CD4-positive, alpha-beta T cell treated with Interleukin-4 for 4 hours (primary cell): ENCODE data around the gene PCDHGA4.
"Not testable (repeated sequence)": the region's sequence is repeated elsewhere in the genome, so short reads cannot be mapped to it uniquely, and the experiment has no call there.

ENCODE experiments used
- DNase-seq: peaks from one replicate; pipeline ENCODE4 v3.0.0-alpha.2; 2020

PCDHGA4 gene

GRCh38 chr5:141354900-141355469 is at the start of gene PCDHGA4:
Gene PCDHGA4, plus strand, starts transcription at chr5:141355021. Its CDS starts 87 bp downstream, at chr5:141355108.
- DNase-seq, result no peak

DNA sequence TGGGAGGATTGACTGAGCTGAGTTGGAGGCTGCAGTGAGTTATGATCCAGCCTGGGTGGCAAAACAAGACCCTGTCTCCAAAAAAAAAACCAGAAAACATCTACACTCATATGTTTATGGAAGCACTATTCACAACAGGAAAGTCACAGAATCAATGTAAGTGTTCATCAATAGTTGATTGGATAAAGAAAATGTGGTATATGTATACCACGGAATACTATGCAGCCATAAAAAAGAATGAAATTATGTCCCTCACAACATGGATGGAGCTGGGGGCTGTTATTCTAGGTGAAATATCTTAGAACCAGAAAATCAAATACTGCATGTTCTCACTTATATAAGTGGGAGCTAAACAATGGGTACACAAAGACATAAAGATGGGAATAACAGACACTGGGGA is 48.2 kb upstream of the PCDHGA4 start:
- no peak for DNase-seq

GRCh38 chr5:141313711-141314110 is 41.1 kb upstream of the PCDHGA4 start:
- DNase-seq, result no peak

DNA sequence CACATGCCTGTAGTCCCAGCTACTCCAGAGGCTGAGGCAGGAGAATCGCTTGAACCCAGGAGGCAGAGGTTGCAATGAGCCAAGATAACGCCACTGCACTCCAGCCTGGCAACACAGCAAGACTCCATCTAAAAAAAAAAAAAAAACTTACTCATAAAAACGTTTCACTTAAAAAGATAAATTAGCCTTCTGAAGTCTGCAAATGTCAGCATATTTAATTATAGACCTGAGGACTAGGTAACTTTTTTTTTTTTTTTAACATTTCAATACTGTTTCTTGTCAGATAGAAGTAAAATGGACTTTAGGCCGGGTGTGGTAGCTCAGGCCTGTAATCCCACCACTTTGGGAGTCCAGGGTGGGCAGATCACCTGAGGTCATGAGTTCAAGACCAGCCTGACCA is 37.9 kb upstream of the PCDHGA4 start:
- not testable (repeated sequence) for DNase-seq

DNA sequence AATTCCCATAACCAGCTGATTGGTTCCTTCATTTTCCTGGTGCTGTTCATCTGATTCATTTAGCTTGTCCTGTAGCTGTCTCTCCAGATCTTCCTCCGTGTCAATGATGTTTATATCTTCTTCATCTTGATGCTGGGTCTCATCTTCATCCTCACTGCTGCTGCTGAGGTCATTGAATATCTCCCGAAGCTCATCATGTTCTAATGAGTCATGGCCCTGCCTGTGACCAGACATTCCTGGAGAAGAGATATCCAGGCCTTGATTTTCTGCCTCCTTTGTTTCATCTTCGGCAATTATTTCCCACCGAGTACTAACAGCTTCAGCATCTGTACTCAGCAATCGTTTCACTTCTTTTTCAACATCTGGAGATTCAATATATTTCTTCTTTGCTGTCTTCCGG is 35.6 kb upstream of the PCDHGA4 start:
- no peak for DNase-seq

DNA sequence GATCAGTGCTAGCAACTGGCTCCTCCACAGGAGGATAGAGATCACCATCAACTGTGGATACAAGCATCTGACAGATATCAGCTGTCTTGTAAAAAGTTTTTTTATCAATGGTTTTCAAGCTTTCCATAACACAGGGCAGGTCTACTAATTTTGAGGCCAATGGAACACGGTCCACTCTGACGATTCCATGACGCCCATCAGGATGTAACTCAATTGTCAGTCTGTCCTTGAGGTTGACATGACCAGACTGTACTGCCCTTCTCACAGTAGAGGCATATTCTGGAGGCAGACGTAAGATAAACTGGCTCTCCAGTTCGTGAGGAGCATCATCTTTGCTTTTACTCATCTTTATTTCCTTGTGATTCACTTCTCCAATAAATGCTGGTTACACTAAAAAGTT is 35.1 kb upstream of the PCDHGA4 start:
- DNase-seq, result no peak

DNA sequence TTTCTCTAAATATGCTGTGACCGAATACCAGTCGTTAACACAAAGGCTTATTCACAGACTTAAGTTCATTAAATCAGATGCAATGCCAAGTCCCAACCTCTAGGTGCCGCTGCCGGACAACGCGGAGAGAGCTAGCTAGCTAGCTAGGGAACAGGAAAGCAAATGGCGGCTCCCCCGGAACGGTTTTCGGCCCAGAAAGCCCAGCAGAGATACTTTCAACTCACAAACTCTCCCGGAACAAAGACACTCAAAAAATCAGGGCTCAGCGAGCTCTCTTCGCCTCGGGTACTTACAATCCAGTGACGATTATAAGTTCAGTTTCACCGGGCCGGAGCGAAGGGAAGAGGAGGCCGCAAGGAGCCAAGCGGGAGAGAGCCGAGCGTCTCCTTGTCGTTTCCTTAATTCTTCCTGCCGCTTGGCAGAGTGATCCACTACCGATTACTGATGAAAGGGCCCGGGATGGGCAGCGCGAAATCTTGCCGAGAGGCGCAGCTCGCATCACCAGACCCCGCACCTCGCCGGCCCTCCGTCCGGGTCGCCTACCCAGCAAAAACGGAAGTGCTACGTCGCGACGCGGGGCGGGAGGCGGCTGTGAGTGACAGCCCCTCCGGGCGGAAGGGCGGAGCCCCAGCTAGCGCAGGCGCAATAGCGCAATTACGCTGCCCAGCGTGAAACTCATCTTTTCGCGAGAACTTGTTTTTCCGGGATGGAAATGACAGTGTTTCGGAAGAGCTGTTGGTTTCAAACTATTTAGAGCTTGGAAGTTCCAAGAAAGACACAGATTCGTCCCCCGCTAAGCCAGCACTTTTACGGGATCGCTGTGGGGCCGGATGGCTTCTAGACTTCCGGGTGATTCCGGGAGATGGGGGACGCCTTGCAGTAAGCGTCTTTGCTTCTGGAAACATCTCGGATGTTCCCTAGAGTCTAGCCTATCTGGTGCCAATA is 34.3 kb upstream of the PCDHGA4 start, which contains the start of gene TAF7:
Gene TAF7, minus strand, starts transcription at position 560 of the 945 bp plus-strand sequence. CDS start 740 bp downstream, outside the sequence.
- peak; percentile 92 for DNase-seq

DNA sequence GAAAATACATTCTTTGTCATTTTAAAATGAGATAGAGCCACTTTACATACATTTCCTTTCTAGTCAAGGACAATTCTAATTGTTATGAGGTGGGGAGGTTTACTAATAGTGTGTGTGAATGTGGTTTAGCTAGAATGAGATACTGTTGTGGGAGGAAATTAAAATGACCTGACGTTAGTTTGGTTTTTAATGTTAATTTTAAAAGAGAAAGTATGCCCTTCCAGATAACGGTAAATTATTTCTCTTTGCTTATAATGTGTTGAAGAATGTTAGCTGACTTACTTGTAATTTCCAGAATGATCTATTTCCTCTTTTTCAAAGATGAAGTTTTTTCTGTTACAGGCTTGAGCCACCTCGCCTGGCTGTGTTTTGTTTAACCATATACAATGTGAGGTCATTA is 32.6 kb upstream of the PCDHGA4 start:
- DNase-seq, result no peak

DNA sequence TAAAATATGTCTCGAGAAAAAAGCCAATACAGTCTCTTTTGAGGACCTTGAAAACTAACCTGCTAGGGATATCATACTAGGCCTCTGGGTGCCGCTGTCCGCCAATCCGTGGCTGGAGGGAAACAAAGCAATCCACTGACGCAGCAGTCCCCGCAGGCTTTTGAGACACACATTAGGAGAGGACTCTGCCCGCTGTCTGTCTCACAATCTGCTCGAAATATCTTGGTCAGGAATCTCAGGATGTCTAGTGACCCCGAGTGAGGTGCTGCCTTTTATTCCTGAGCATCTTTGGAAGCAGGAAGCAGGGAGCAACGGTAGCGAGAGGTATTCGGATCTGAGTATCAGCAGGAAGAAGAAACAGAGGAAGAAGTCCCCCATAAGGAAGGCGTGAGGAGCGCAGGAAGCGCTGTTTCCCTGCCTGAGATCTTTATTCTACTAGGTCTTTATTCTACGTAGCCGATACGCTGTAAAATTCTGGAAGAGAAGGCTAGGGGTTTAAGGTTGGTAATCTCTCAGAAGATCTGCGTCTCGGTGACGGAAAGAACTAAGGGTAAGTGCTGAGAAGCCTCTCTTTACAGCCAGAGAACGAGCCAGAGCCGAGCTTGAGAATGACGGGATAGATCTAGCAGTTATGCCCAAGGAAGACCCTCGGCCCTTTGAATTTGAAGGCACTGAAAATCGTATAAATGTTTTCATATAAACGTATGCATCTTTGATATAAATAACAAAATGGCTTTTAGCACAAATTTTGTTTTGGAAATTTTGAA is 28.6 kb upstream of the PCDHGA4 start:
- peak; percentile 68 for DNase-seq

DNA sequence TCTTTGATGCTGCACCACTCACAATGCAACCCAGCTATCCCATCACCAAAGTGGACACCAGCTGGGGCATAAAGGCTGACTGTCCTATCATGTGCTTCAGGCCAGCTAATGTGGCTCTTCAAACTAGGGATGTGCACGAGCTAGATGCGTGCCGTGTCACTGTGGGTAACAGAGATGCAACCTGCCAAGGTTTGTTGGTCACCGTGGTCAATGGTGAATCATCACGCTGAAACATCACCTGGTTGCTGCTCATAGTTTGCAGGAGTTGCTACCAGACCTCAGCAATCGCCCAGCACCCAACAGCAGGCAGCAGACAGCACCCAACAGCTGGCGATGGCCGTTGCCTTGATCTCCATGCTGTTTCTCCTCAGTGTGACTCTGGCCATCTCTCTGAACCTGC is 26.6 kb upstream of the PCDHGA4 start:
- DNase-seq, result no peak

GRCh38 chr5:141330299-141331080 is 24.3 kb upstream of the PCDHGA4 start, which contains the start of gene PCDHGA1:
Gene PCDHGA1, plus strand, starts transcription at chr5:141330514.
- DNase-seq, result peak; percentile 12

- not testable (repeated sequence) for DNase-seq
Measured at GRCh38 chr5:141332571-141332970, 22.2 kb upstream of the PCDHGA4 start.

- DNase-seq, result no peak
Measured at GRCh38 chr5:141338538-141339306, 16.1 kb upstream of the PCDHGA4 start, which contains the start of gene PCDHGA2. Gene PCDHGA2, plus strand, starts transcription at chr5:141338760.

DNA sequence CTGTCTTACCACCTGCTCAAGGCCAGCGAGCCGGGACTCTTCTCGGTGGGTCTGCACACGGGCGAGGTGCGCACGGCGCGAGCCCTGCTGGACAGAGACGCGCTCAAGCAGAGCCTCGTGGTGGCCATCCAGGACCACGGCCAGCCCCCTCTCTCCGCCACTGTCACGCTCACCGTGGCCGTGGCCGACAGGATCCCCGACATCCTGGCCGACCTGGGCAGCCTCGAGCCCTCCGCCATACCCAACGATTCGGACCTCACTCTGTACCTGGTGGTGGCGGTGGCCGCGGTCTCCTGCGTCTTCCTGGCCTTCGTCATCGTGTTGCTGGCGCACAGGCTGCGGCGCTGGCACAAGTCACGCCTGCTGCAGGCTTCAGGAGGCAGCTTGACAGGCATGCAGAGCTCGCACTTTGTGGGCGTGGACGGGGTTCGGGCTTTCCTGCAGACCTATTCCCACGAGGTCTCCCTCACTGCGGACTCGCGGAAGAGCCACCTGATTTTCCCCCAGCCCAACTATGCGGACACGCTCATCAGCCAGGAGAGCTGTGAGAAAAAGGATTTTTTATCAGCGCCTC is 14.0 kb upstream of the PCDHGA4 start:
- DNase-seq, result not testable (repeated sequence)

GRCh38 chr5:141342773-141343172 is 12.0 kb upstream of the PCDHGA4 start:
- DNase-seq, result no peak

DNA sequence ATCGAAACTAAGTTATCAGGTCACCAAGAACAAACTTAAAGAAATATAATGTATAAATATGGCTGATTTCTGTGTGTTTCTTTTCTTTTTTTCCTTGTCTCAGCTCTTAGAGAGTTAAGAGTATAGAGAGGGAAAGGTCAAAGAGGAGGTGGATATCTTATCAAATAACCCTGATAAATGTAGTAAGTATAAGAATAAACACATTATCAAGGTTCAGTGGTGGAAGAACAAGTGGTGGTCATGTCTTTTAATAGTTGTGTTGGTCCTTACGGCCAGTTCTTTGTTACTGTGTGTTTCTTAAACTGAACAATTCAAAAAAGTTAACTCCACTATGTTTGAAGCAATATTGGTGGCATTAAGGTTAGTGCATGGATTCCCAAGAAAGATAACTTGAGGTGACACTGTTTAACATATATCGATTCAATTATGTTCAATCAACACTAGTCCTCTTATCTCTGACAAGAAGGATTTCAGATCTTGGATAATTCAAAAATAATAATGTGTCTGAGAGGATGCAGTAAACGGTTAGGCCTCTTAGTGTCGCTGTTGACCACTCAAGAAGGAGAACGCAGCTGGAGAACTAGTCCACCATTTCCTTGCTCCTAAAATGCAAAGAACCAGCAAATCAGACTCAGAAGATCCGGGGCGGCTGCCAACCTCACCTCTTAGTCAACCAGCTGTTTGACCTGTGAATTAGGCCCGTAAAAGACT is 11.4 kb upstream of the PCDHGA4 start, which contains the start of gene PCDHGA3:
Gene PCDHGA3, plus strand, starts transcription at position 588 of the 711 bp plus-strand sequence. CDS start 205 bp downstream, outside the sequence.
- no peak for DNase-seq

DNA sequence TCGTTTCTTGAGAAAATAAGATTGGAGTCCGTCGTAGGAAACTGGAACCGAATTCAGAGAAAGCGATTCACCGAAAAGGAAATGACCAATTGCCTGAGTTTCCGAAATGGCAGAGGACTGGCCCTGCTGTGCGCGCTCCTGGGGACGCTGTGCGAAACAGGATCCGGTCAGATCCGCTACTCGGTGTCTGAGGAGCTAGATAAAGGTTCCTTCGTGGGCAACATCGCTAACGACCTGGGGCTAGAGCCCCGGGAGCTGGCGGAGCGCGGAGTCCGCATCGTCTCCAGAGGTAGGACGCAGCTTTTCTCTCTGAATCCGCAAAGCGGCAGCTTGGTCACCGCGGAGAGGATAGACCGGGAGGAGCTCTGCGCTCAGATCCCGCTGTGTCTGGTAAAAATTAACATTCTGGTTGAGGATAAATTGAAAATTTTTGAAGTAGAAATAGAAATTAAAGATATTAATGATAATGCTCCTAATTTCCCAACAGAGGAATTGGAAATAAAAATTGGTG is 10.8 kb upstream of the PCDHGA4 start:
- no peak for DNase-seq

- DNase-seq, result no peak
Measured at GRCh38 chr5:141345327-141345726, 9.5 kb upstream of the PCDHGA4 start.

DNA sequence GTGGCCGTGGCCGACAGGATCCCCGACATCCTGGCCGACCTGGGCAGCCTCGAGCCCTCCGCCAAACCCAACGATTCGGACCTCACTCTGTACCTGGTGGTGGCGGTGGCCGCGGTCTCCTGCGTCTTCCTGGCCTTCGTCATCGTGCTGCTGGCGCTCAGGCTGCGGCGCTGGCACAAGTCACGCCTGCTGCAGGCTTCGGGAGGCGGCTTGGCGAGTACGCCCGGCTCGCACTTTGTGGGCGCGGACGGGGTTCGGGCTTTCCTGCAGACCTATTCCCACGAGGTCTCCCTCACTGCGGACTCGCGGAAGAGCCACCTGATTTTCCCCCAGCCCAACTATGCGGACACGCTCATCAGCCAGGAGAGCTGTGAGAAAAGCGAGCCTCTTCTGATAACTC is 8.8 kb upstream of the PCDHGA4 start:
- not testable (repeated sequence) for DNase-seq
